ENCODE data around the gene CBX8. TPM values are rescaled to one million over a fixed set of nuclear protein-coding genes. Genes with fewer than 3 reads are reported as not detected.

Gene CBX8
- total and polyA plus RNA-seq, 2 of the 13 experiments (the other 11 are each of a cell fraction or from before 2014, with no cell fraction given), result 0.34 to 12.6 TPM

- TF ChIP-seq ARID3A (IDR thresholded peaks at IDR 0.05; ENCODE audit: low read depth, low read length) (no peak), CHD2 (IDR thresholded peaks at IDR 0.05; ENCODE audit: low read depth, low read length) (peak; percentile 13; the same call in 1 of the 2 replicates), PLSCR1 (CRISPR knock-in tag; IDR thresholded peaks at IDR 0.05; ENCODE audit: borderline replicate concordance) (no peak), ZSCAN30 (CRISPR knock-in tag; IDR thresholded peaks at IDR 0.05) (no peak), ZNF598 (CRISPR knock-in tag; IDR thresholded peaks at IDR 0.05; ENCODE audit: borderline replicate concordance) (no peak; the same call in 1 of the 2 replicates), DZIP1 (CRISPR knock-in tag; IDR thresholded peaks at IDR 0.05) (no peak), ZNF513 (CRISPR knock-in tag; conservative IDR thresholded peaks at IDR 0.05) (no peak), ZNF841 (CRISPR knock-in tag; IDR thresholded peaks at IDR 0.05; ENCODE audit: borderline replicate concordance) (0 out of 2 replicates have a peak, but pooled peaks have one; percentile 49), ZNF737 (CRISPR knock-in tag; IDR thresholded peaks at IDR 0.05; ENCODE audit: borderline replicate concordance) (no peak), ZBTB44 (CRISPR knock-in tag; IDR thresholded peaks at IDR 0.05) (no peak), RELA (CRISPR knock-in tag; IDR thresholded peaks at IDR 0.05) (peak; percentile 50; the same call in 1 of the 2 replicates), POLR2AphosphoS2 (IDR thresholded peaks at IDR 0.05; ENCODE audit: low read depth, low read length) (peak; percentile 70; the same call in 1 of the 2 replicates), POGZ (CRISPR knock-in tag; IDR thresholded peaks at IDR 0.05) (peak; percentile 29), ZNF460 (CRISPR knock-in tag; IDR thresholded peaks at IDR 0.05; ENCODE audit: borderline replicate concordance) (no peak), ZNF615 (CRISPR knock-in tag; IDR thresholded peaks at IDR 0.05; ENCODE audit: borderline replicate concordance) (no peak), MAFK (conservative IDR thresholded peaks at IDR 0.05 in 1 of 2, IDR thresholded peaks at IDR 0.05 in 1 of 2; ENCODE audit: low read length in 2 of 2) (peak; percentile 56 to 61), SP2 (CRISPR knock-in tag; IDR thresholded peaks at IDR 0.05) (no peak), EED (CRISPR knock-in tag; IDR thresholded peaks at IDR 0.05) (peak; percentile 47; the same call in 1 of the 2 replicates), ZNF792 (CRISPR knock-in tag; IDR thresholded peaks at IDR 0.05) (peak; percentile 14; the same call in 1 of the 2 replicates), KAT7 (CRISPR knock-in tag; IDR thresholded peaks at IDR 0.05; ENCODE audit: borderline replicate concordance) (no peak), JUN (CRISPR knock-in tag; IDR thresholded peaks at IDR 0.05) (0 out of 2 replicates have a peak, but pooled peaks have one; percentile 21)
Observed at GRCh38 chr17:79832218-79833109, 35.6 kb upstream of the CBX8 start (continued).

Measured in HepG2 (cell line).